Immature natural killer cell (primary cell): ENCODE data around the gene PID1. TPM values are rescaled to one million over a fixed set of nuclear protein-coding genes. Genes with fewer than 3 reads are reported as not detected.
"Not testable (repeated sequence)": the region's sequence is repeated elsewhere in the genome, so short reads cannot be mapped to it uniquely, and the experiment has no call there.

Source experiments
- DNase-seq, 3 donors: peaks; one replicate each; pipeline ENCODE4 v3.0.0; 2022; ENCODE audit warnings: mixed read lengths in 1 of 3
- H3K27ac Mint-ChIP-seq, 6 donors: one replicate each; pipeline ENCODE4 v1.8.0; 2020; ENCODE audit warnings: mixed read lengths in 6 of 6, mild to moderate bottlenecking in 5 of 6, inconsistent platforms in 4 of 6, moderate library complexity in 3 of 6
- H3K27me3 Mint-ChIP-seq, 3 donors: one replicate each; pipeline ENCODE4 v1.8.0; 2020 to 2021; ENCODE audit warnings: low read depth in 3 of 3, mild to moderate bottlenecking in 3 of 3, mixed read lengths in 3 of 3, moderate library complexity in 3 of 3, inconsistent platforms in 1 of 3
- H3K36me3 Mint-ChIP-seq, 3 donors: one replicate each; pipeline ENCODE4 v1.8.0; 2020; ENCODE audit warnings: mixed read lengths in 3 of 3, inconsistent platforms in 2 of 3, mild to moderate bottlenecking in 2 of 3
- H3K4me1 Mint-ChIP-seq, 2 donors: one replicate each; pipeline ENCODE4 v1.8.0; 2020; ENCODE audit warnings: inconsistent platforms in 2 of 2, mild to moderate bottlenecking in 2 of 2, mixed read lengths in 2 of 2, moderate library complexity in 1 of 2
- H3K4me3 Mint-ChIP-seq, 5 donors: one replicate each; pipeline ENCODE4 v1.8.0; 2020; ENCODE audit warnings: mild to moderate bottlenecking in 5 of 5, mixed read lengths in 5 of 5, inconsistent platforms in 3 of 5, moderate library complexity in 3 of 5
- H3K9me3 Mint-ChIP-seq, 6 donors: one replicate each; pipeline ENCODE4 v1.8.0; 2020; ENCODE audit warnings: mild to moderate bottlenecking in 6 of 6, mixed read lengths in 6 of 6, inconsistent platforms in 4 of 6, moderate library complexity in 3 of 6
- polyA plus RNA-seq, 3 donors: library from polyadenylated mRNA; unstranded; fragments of 300-500 nt; fragmentation: Illumina TruSeq; gene quantifications; one replicate each; pipeline ENCODE4 v1.2.3, GENCODE V29; 2021

Gene PID1
- polyA plus RNA-seq, 3 donors from 2014 or later, result 0.38 to 2.8 TPM; not detected in 1

GRCh38 chr2:229080172-229080571 lies 190.9 kb downstream of the PID1 start:
- Mint-ChIP-seq H3K4me1 (no peaks in the 10 kb centered on the region), H3K27me3 (peaks cover 0 to 2% (median 2%) of the 10 kb centered on the region in 3 donors), H3K4me3 (no peak overlapping the region), H3K9me3 (peaks cover 4 to 55% (median 13%) of the 10 kb centered on the region in 6 donors), H3K36me3 (peaks cover 0 to 2% (median 0%) of the 10 kb centered on the region in 3 donors), H3K27ac (no peak overlapping the region)
- DNase-seq, result no peak

DNA sequence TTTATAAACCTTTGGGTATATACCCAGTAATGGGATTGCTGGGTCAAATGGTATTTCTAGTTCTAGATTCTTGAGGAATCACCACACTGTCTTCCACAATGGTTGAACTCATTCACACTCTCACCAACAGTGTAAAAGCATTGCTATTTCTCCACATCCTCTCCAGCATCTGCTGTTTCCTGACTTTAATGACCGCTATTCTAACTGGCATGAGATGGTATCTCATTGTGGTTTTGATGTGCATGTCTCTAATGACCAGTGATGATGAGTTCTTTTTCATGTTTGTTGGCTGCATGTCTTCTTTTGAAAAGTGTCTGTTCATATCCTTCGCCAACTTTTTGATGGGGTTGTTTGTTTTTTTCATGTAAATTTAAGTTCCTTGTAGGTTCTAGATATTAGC lies 194.2 kb downstream of the PID1 start:
- H3K9me3 Mint-ChIP-seq, result peaks cover 4 to 63% (median 13%) of the 10 kb centered on the region in 6 donors
- H3K27ac Mint-ChIP-seq, DNase-seq, H3K36me3 Mint-ChIP-seq, H3K4me1 Mint-ChIP-seq, H3K27me3 Mint-ChIP-seq, H3K4me3 Mint-ChIP-seq: not testable (repeated sequence)

GRCh38 chr2:229073935-229074334 lies 197.2 kb downstream of the PID1 start:
- peaks cover 6 to 60% (median 11%) of the 10 kb centered on the region in 6 donors for H3K9me3 Mint-ChIP-seq

GRCh38 chr2:229071292-229071976 lies 199.7 kb downstream of the PID1 start:
- Mint-ChIP-seq H3K4me3 (no peak overlapping the region), H3K9me3 (peaks cover 5 to 57% (median 10%) of the 10 kb centered on the region in 6 donors), H3K27ac (no peak overlapping the region), H3K27me3 (peaks cover 0 to 2% (median 0%) of the 10 kb centered on the region in 3 donors), H3K4me1 (no peaks in the 10 kb centered on the region), H3K36me3 (peaks cover 0 to 2% (median 0%) of the 10 kb centered on the region in 3 donors)
- no peak for DNase-seq

More at GRCh38 chr2:229073935-229074334, 197.2 kb downstream of the PID1 start:
- Mint-ChIP-seq H3K27me3 (peaks cover 0 to 2% (median 2%) of the 10 kb centered on the region in 3 donors), H3K4me3 (no peak overlapping the region), H3K36me3 (peaks cover 0 to 2% (median 0%) of the 10 kb centered on the region in 3 donors), H3K27ac (no peak overlapping the region), H3K4me1 (no peaks in the 10 kb centered on the region)
- no peak for DNase-seq

DNA sequence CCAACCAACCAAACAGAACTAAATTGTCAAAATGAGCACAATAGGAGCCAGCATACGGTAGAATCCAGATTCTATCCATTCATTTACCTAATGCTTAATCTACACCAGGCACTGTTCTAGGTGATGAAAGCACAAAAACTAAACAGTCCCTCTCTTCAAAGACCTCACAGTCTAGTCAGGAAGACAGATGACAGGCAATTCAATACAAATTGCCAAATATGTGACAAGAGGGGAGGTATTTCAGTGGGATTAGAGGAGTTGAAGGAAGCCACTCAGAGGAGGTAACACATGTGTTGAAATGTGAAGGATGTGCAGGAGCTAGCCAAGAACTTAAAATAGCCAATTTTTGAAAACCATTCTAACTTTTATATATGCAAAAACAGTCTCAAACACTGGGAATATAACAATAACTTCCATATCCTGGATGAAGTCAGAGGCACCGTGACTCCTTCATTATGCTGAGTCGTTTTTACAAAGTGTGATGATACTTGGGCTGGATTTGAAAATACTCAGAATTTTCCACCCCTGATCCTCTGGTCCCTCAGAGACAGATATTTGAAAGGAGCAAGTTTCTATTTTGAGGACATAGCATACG lies 204.9 kb downstream of the PID1 start:
- H3K27me3 Mint-ChIP-seq, result no peaks in the 10 kb centered on the region
- DNase-seq, result no peak

DNA sequence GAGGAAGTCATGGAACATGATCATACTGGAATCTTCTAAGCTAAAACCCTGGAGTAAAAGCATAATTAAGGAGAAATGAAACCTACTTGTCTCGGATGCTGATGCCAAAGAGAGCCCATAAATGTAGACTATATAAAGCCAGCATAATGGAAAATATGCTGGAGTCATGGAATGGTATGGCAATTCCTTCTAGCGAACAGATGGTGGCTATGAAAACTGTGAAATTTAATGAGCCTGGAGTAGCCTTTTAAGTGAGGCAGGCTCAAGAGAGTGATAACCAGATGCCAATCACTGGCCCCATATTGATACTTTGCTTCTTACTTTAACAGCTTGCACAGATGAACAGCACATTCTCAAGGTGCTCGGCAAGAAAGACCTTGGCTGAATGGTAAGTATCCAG lies 206.3 kb downstream of the PID1 start:
- no peaks in the 10 kb centered on the region for H3K27me3 Mint-ChIP-seq
- H3K4me1 Mint-ChIP-seq, result no peaks in the 10 kb centered on the region

More for the DNA sequence above, 204.9 kb downstream of the PID1 start:
- no peaks in the 10 kb centered on the region for H3K36me3 Mint-ChIP-seq
- no peak overlapping the region for H3K27ac Mint-ChIP-seq
- no peaks in the 10 kb centered on the region for H3K4me1 Mint-ChIP-seq
- H3K4me3 Mint-ChIP-seq, result no peak overlapping the region
- peaks cover 5 to 53% (median 15%) of the 10 kb centered on the region in 6 donors for H3K9me3 Mint-ChIP-seq

DNA sequence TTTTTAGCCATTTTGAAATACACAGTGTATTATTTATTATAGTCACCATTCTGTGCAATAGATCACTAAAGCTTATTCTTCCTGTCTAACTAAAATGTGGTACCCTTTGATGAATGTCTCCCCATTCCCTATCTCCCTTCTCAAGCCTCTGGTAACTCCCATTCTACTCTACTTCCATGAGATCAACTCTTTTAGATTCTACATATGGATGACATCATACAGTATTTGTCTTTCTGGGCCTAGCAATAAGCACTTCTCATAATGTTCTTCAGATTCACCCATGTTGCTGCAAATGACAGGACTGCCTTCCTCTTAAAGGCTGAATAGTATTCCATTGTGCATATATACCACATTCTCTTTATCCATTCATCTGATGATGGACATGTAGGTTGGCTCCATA lies 210.9 kb downstream of the PID1 start:
- no peaks in the 10 kb centered on the region for H3K36me3 Mint-ChIP-seq
- no peak for DNase-seq
- no peak overlapping the region for H3K27ac Mint-ChIP-seq
- no peak overlapping the region for H3K4me3 Mint-ChIP-seq
- peaks cover 5 to 36% (median 7%) of the 10 kb centered on the region in 6 donors for H3K9me3 Mint-ChIP-seq
- H3K27me3 Mint-ChIP-seq, result no peaks in the 10 kb centered on the region
- H3K4me1 Mint-ChIP-seq, result no peaks in the 10 kb centered on the region

More for the DNA sequence above, 206.3 kb downstream of the PID1 start:
- Mint-ChIP-seq H3K27ac (no peak overlapping the region), H3K9me3 (peaks cover 9 to 54% (median 14%) of the 10 kb centered on the region in 6 donors), H3K4me3 (no peak overlapping the region), H3K36me3 (no peaks in the 10 kb centered on the region)
- DNase-seq, result no peak

- Mint-ChIP-seq H3K4me3 (no peak overlapping the region), H3K9me3 (peaks cover 5 to 33% (median 7%) of the 10 kb centered on the region in 6 donors), H3K27ac (no peak overlapping the region), H3K27me3 (no peaks in the 10 kb centered on the region), H3K36me3 (no peaks in the 10 kb centered on the region), H3K4me1 (no peaks in the 10 kb centered on the region)
- DNase-seq, result no peak
Observed at GRCh38 chr2:229059331-229060033, 211.6 kb downstream of the PID1 start.

GRCh38 chr2:229057976-229058553 lies 213.0 kb downstream of the PID1 start:
- no peaks in the 10 kb centered on the region for H3K4me1 Mint-ChIP-seq
- no peak for DNase-seq
- no peaks in the 10 kb centered on the region for H3K36me3 Mint-ChIP-seq
- no peaks in the 10 kb centered on the region for H3K27me3 Mint-ChIP-seq
- H3K4me3 Mint-ChIP-seq, result no peak overlapping the region
- H3K9me3 Mint-ChIP-seq, result peaks cover 3 to 35% (median 7%) of the 10 kb centered on the region in 6 donors
- H3K27ac Mint-ChIP-seq, result no peak overlapping the region

DNA sequence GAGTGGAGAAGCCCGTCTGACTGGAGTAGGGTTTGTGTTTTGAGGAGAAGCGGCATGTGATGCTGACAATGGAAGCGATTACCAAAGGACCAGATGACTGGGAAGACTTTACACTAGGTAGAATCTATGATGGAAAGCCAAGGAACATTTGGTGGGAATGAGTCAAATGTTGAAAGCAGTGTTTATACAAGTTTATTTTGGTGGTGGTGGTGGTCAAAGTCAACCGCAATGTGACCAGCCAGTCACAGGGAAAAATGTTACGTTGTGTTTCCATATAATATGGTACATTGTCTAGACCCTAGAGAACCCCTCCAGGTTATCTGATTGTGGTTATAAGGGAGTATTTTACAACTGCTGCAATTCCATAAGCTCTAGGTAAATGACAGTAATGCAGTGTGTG lies 216.8 kb downstream of the PID1 start:
- Mint-ChIP-seq H3K27me3 (no peaks in the 10 kb centered on the region), H3K9me3 (peaks cover 0 to 34% (median 7%) of the 10 kb centered on the region in 6 donors), H3K36me3 (no peaks in the 10 kb centered on the region), H3K4me1 (no peaks in the 10 kb centered on the region), H3K4me3 (no peak overlapping the region), H3K27ac (no peak overlapping the region)
- no peak for DNase-seq

DNA sequence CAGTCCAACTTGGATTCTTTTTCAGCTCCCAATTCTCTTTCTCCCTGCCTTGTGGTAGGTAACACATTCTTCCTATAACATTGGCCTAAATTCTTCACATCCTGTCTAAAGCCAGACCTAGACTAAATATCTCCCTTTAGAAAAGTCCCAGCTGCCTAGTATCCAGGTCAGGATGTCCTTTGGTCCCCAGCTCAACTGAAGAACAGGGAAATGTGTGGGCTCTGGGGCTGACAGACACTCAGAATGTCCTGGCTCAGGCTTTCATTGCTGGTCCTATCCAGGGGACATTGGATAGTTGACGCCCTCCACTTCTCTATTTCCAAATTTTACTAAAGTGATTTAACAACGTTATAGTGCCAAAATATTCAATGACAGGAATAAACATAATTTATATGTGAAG lies 219.3 kb downstream of the PID1 start:
- no peak overlapping the region for H3K4me3 Mint-ChIP-seq
- no peak overlapping the region for H3K27ac Mint-ChIP-seq
- peaks cover 0 to 50% (median 6%) of the 10 kb centered on the region in 6 donors for H3K9me3 Mint-ChIP-seq
- H3K36me3 Mint-ChIP-seq, result no peaks in the 10 kb centered on the region
- no peaks in the 10 kb centered on the region for H3K27me3 Mint-ChIP-seq
- H3K4me1 Mint-ChIP-seq, result no peaks in the 10 kb centered on the region
- no peak for DNase-seq

- no peaks in the 10 kb centered on the region for H3K27me3 Mint-ChIP-seq
- no peaks in the 10 kb centered on the region for H3K36me3 Mint-ChIP-seq
- peaks cover 0 to 48% (median 5%) of the 10 kb centered on the region in 6 donors for H3K9me3 Mint-ChIP-seq
- no peak overlapping the region for H3K4me3 Mint-ChIP-seq
- no peak overlapping the region for H3K27ac Mint-ChIP-seq
- no peaks in the 10 kb centered on the region for H3K4me1 Mint-ChIP-seq
- no peak for DNase-seq
Observed at GRCh38 chr2:229050133-229050532, 221.0 kb downstream of the PID1 start.

DNA sequence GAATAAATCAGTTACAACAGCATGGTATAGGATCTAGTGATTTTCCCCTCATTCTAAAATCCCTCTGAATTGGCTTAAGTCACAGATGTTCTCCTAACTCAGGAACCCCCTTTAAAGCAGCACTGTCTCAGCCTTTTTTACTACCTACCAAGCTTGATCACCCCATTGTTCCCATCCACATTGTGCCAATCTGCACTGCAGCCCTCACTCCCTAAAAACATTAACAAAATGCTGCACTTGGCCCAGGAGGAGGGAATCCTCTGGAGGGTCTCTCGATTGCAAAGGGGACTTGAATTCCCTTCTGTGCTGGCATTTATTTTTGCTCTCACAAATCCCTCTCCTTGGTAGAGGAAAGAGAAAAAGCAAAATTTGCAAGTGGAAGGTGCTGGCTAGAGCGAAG lies 223.0 kb downstream of the PID1 start:
- Mint-ChIP-seq H3K9me3 (peaks cover 0 to 44% (median 6%) of the 10 kb centered on the region in 6 donors), H3K36me3 (no peaks in the 10 kb centered on the region), H3K27ac (no peak overlapping the region)

DNA sequence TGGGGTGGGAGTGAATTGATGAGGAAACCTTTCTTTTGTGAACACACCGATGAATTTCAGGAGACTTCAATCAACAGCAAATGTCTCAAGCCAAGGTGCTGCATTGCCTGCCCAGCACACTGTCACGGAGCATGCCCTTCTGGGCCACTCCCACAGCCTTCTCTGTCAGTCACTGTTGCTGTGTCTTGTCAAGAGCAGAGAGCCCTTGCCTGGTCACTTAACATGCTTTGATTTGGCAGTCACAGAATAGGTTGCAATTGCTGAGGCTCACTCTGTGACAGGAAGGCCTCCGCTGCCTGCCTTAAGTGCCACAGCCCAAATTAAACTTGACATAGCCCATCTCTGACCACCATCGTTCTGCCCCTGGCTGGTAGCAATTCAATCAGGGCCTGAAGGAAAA lies 225.4 kb downstream of the PID1 start:
- H3K27ac Mint-ChIP-seq, result no peak overlapping the region
- H3K4me3 Mint-ChIP-seq, result no peak overlapping the region

More for the DNA sequence above, 223.0 kb downstream of the PID1 start:
- DNase-seq, result no peak
- no peak overlapping the region for H3K4me3 Mint-ChIP-seq
- H3K27me3 Mint-ChIP-seq, result no peaks in the 10 kb centered on the region
- no peaks in the 10 kb centered on the region for H3K4me1 Mint-ChIP-seq

More for the DNA sequence above, 225.4 kb downstream of the PID1 start:
- Mint-ChIP-seq H3K36me3 (no peaks in the 10 kb centered on the region), H3K9me3 (peaks cover 0 to 38% (median 3%) of the 10 kb centered on the region in 6 donors), H3K27me3 (no peaks in the 10 kb centered on the region), H3K4me1 (no peaks in the 10 kb centered on the region)
- no peak for DNase-seq
